Right atrium auricular region (tissue), 2 donors: ENCODE measurements around the gene NBEAL1. TPM values are rescaled to one million over a fixed set of nuclear protein-coding genes. Genes with fewer than 3 reads are reported as not detected.
"Not testable (repeated sequence)": the region's sequence is repeated elsewhere in the genome, so short reads cannot be mapped to it uniquely, and the experiment has no call there.

Experiments used
- DNase-seq: peaks from one replicate; pipeline ENCODE4 v3.0.0-alpha.2; 2019; ENCODE audit warnings: low spot score
- H3K27ac ChIP-seq, 2 donors: fragments of 200-600 bp; sonication (generic); 1 replicate in 1 of 2; 2 replicates in 1 of 2; pipeline ENCODE4 v1.5.1; 2016 to 2019
- H3K27me3 ChIP-seq, 2 donors: fragments of 200-600 bp; sonication (generic); one replicate each; pipeline versions ENCODE4 v1.5.1 to v1.6.0; 2017 to 2019
- H3K36me3 ChIP-seq: fragments of 200-600 bp; sonication (generic); one replicate; pipeline ENCODE4 v1.5.1; 2016
- H3K4me1 ChIP-seq, 2 donors: fragments of 200-600 bp; sonication (generic); one replicate each; pipeline versions ENCODE4 v1.5.1 to v1.6.0; 2017 to 2019
- H3K4me3 ChIP-seq, 2 donors: fragments of 200-600 bp; sonication (generic); 1 replicate in 1 of 2; 2 replicates in 1 of 2; pipeline ENCODE4 v1.5.1; 2017 to 2019; ENCODE audit warnings: mild to moderate bottlenecking in 1 of 2, moderate library complexity in 1 of 2
- H3K9me3 ChIP-seq, 2 donors: fragments of 200-600 bp; sonication (generic); one replicate each; pipeline ENCODE4 v1.5.1; 2019
- total RNA-seq, 2 donors: library from RNA; depleted of rRNA; stranded (reverse); fragments of >200 nt; gene quantifications; one replicate each; pipeline ENCODE4 v1.1.0, GENCODE V29; 2016
- TF ChIP-seq, protein P1 (sequence below), 2 donors: fragments of 200-600 bp; sonication (generic); IDR thresholded peaks; one replicate each; pipeline ENCODE4 v1.5.1; 2019; ENCODE audit warnings: antibody characterized with exemption in 2 of 2

The NBEAL1 gene
- total RNA-seq, 2 donors from 2014 or later, result 11.6 to 20.1 TPM

DNA sequence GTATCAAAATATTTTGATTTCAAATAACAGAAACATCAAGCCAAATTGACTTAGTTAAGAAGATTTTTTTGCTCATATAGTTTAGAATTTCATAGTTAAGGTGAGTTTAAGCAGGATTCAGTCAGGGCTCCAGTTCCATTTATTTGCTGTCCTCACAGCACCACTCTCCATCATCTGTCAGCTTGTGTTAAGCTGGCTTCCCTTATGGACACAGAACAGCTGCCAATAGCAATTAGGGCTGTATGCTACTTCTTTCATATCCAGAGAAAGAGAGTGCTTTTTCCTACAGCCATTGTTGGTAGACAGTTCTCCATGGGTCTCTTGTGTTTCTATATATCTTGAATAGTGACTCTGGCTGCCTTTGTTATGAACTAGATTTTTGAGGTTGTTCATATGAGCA is 128.7 kb downstream of the NBEAL1 start:
- Histone ChIP-seq H3K9me3 (no peaks in the 10 kb centered on the region), H3K27me3 (no peaks in the 10 kb centered on the region), H3K4me3 (no peak overlapping the region), H3K36me3 (peaks cover 20% of the 10 kb centered on the region), H3K27ac (no peak overlapping the region), H3K4me1 (no peaks in the 10 kb centered on the region)
- TF ChIP-seq, protein P1, sequence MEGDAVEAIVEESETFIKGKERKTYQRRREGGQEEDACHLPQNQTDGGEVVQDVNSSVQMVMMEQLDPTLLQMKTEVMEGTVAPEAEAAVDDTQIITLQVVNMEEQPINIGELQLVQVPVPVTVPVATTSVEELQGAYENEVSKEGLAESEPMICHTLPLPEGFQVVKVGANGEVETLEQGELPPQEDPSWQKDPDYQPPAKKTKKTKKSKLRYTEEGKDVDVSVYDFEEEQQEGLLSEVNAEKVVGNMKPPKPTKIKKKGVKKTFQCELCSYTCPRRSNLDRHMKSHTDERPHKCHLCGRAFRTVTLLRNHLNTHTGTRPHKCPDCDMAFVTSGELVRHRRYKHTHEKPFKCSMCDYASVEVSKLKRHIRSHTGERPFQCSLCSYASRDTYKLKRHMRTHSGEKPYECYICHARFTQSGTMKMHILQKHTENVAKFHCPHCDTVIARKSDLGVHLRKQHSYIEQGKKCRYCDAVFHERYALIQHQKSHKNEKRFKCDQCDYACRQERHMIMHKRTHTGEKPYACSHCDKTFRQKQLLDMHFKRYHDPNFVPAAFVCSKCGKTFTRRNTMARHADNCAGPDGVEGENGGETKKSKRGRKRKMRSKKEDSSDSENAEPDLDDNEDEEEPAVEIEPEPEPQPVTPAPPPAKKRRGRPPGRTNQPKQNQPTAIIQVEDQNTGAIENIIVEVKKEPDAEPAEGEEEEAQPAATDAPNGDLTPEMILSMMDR (IDR thresholded peaks at IDR 0.05), result no peak
- DNase-seq, result no peak

GRCh38 chr2:203149194-203149593 is 134.5 kb downstream of the NBEAL1 start:
- TF ChIP-seq, protein P1 (IDR thresholded peaks at IDR 0.05), result no peak
- peaks cover 43% of the 10 kb centered on the region for H3K36me3 ChIP-seq
- no peaks in the 10 kb centered on the region for H3K27me3 ChIP-seq
- H3K4me3 ChIP-seq, result no peak overlapping the region
- no peaks in the 10 kb centered on the region for H3K9me3 ChIP-seq
- no peak overlapping the region for H3K27ac ChIP-seq
- DNase-seq, result no peak
- H3K4me1 ChIP-seq, result no peaks in the 10 kb centered on the region

- Histone ChIP-seq H3K36me3 (peaks cover 21% of the 10 kb centered on the region), H3K27ac (no peak overlapping the region), H3K4me3 (no peak overlapping the region), H3K4me1 (no peaks in the 10 kb centered on the region), H3K27me3 (no peaks in the 10 kb centered on the region), H3K9me3 (no peaks in the 10 kb centered on the region)
- TF ChIP-seq, protein P1 (IDR thresholded peaks at IDR 0.05), result no peak
- DNase-seq, result no peak
These were observed 140.7 kb downstream of the NBEAL1 start for GRCh38 chr2:203155406-203155805.

- not testable (repeated sequence) for H3K4me1 ChIP-seq, H3K4me3 ChIP-seq, H3K27me3 ChIP-seq, DNase-seq, H3K9me3 ChIP-seq, H3K27ac ChIP-seq
- peaks cover 32% of the 10 kb centered on the region for H3K36me3 ChIP-seq
These were observed 148.0 kb downstream of the NBEAL1 start for GRCh38 chr2:203162722-203163121.

GRCh38 chr2:203164311-203164935 is 149.7 kb downstream of the NBEAL1 start:
- Histone ChIP-seq H3K27ac (no peak overlapping the region), H3K4me1 (no peaks in the 10 kb centered on the region), H3K4me3 (no peak overlapping the region), H3K27me3 (no peaks in the 10 kb centered on the region), H3K36me3 (peaks cover 34% of the 10 kb centered on the region), H3K9me3 (no peaks in the 10 kb centered on the region)
- TF ChIP-seq, protein P1 (IDR thresholded peaks at IDR 0.05), result no peak
- DNase-seq, result no peak

DNA sequence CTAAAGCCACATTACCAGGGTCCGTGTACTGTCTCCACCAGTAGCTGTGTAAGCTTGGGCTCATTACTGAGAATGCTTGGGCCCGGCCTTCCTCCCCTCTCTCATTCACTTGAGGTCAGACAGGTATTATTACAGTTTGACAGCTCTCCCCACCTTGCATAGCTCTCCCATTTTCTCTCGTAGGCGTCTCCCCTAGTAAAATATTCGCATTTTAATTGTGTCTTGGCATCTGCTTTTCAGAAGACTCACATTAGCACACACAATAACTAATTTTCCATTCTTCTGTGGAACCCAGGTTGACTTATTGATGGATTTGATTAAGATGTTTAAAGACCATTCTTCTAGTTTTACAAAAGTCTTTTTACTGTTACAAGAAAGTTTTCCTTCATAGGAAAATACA is 153.1 kb downstream of the NBEAL1 start:
- Histone ChIP-seq H3K4me1 (no peaks in the 10 kb centered on the region), H3K4me3 (no peak overlapping the region), H3K27ac (no peak overlapping the region), H3K9me3 (no peaks in the 10 kb centered on the region), H3K36me3 (peaks cover 37% of the 10 kb centered on the region), H3K27me3 (no peaks in the 10 kb centered on the region)
- no peak for DNase-seq
- TF ChIP-seq, protein P1 (IDR thresholded peaks at IDR 0.05), result no peak
